ENCODE results near the gene ZNF621.
A peak's percentile ranks its signal among the peaks of the same experiment; 100 is the strongest.

Gene ZNF621

GRCh38 chr3:40524568-40525285 lies at the start of gene ZNF621 (continued):
- TF ChIP-seq HIC1 (tag by site-specific recombination; IDR thresholded peaks at IDR 0.05): no peak
- no peak for TF ChIP-seq ZNF350 (tag by site-specific recombination; IDR thresholded peaks at IDR 0.05)
- TF ChIP-seq ZNF837 (tag by site-specific recombination; IDR thresholded peaks at IDR 0.05): no peak
- TF ChIP-seq BCL11A (tag by site-specific recombination; IDR thresholded peaks at IDR 0.05; ENCODE audit: low read depth): peak; percentile 70; the same call in 1 of the 2 replicates
- TF ChIP-seq YY1 (tag by site-specific recombination; IDR thresholded peaks at IDR 0.05): peak; percentile 81
- TF ChIP-seq ZNF488 (tag by site-specific recombination; IDR thresholded peaks at IDR 0.05): no peak
- TF ChIP-seq ZNF202 (tag by site-specific recombination; IDR thresholded peaks at IDR 0.05; ENCODE audit: borderline replicate concordance): no peak
- peak; percentile 54; the same call in 1 of the 2 replicates for TF ChIP-seq CTCF (tag by site-specific recombination; IDR thresholded peaks at IDR 0.05)
- TF ChIP-seq HOXC10 (CRISPR knock-in tag; IDR thresholded peaks at IDR 0.05): no peak
- TF ChIP-seq WT1 (tag by site-specific recombination; IDR thresholded peaks at IDR 0.05): no peak
- TF ChIP-seq REST (tag by site-specific recombination; IDR thresholded peaks at IDR 0.05): no peak
- TF ChIP-seq ZNF112 (tag by site-specific recombination; IDR thresholded peaks at IDR 0.05): no peak
- TF ChIP-seq ZBTB26 (tag by site-specific recombination; optimal IDR thresholded peaks at IDR 0.05): peak; percentile 44
- TF ChIP-seq AEBP2 (tag by site-specific recombination; IDR thresholded peaks at IDR 0.05; ENCODE audit: borderline replicate concordance): no peak
- TF ChIP-seq TRIM28 (IDR thresholded peaks at IDR 0.05; ENCODE audit: borderline replicate concordance, low read length): peak; percentile 21; the same call in 1 of the 2 replicates
- no peak for TF ChIP-seq ZNF155 (tag by site-specific recombination; IDR thresholded peaks at IDR 0.05)
- no peak for TF ChIP-seq ZNF791 (tag by site-specific recombination; IDR thresholded peaks at IDR 0.05)
